NCI-H2227 treated with DMSO at 0.1 percent for 48 hours (cell line): Measurements from ENCODE around the gene OR56A3.
"Not testable (repeated sequence)": the region's sequence is repeated elsewhere in the genome, so short reads cannot be mapped to it uniquely, and the experiment has no call there.

Experiments
- DNase-seq: peaks from one replicate; lab custom pipeline; 2025; lab: John Stamatoyannopoulos, UW

The OR56A3 gene

GRCh38 chr11:5941951-5942350 lies at the start of gene OR56A3:
TSS of gene OR56A3 (plus strand) at chr11:5942251. CDS start at chr11:5947347, 5,096 bp downstream.
- DNase-seq: no peak

DNA sequence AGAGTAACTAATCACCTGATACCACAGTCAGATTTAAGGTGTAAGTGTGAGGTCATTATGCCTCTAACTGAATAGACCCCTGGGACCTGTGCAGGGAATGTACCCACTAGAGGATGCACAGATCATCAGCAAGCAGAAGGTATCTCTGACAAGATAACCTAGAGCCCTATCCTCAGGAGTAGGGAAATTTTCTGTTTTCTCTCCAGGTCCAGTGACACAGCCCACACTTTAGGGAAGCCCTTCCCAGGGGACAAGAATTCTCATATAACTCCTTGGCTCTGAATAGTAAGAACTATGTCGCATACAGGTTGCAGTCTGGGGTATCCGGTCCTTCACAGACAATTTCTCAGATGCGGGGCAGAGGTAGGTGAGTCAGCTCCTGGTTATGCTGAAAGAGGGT lies 49.1 kb upstream of the OR56A3 start, which contains the start of gene OR52E5:
Gene OR52E5, plus strand, starts transcription at position 301 of the 400 bp plus-strand sequence. CDS start 7,569 bp downstream, outside the sequence.
- DNase-seq: no peak

- no peak for DNase-seq
These were observed 42.5 kb upstream of the OR56A3 start for GRCh38 chr11:5899534-5899933.

DNA sequence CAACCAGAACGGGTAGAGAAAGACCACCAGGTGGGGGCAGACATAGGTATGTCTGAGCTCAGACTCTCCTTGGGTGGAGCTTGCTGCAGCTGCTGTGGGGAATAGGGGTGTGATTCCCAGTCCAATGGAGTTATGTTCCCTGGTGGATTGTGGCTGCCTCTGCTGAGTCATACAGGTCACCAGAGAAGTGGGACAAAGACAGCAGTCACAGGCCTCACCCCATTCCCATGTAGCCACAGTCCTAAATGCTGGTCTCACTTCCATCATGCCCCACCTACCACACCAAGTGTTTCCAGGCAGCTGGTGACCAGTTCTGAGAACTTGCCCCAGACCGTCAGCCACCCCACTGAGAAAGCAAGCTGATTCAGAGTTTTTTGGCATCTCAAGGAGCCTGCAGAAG lies 31.5 kb upstream of the OR56A3 start:
- DNase-seq: no peak

- no peak for DNase-seq
These were observed 19.2 kb upstream of the OR56A3 start for GRCh38 chr11:5922749-5923426.

GRCh38 chr11:5923427-5923776 lies 18.6 kb upstream of the OR56A3 start:
- no peak for DNase-seq

- DNase-seq: no peak
These were observed 18.3 kb upstream of the OR56A3 start for GRCh38 chr11:5923794-5924193.

DNA sequence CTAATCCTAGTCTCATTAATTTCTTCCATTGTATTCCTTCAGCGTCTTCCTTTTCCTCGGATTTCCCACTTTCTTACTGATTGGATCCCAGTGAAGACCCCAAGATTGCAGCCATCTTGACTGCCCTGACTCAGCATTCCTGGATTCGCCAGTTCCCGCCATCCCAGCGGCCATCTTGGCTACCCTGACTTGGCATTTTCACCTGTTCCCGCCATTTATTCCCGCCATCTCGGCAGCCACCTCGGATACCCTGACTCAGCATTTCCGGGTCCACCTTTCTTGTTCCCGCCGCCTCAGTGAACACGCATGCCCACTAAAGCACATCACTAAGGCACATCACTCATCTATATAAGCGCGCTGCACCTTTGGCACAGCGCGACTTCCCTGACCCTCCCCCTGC lies 13.8 kb upstream of the OR56A3 start:
- DNase-seq: no peak

- DNase-seq: no peak
These were observed 13.2 kb upstream of the OR56A3 start for GRCh38 chr11:5928811-5929210.

GRCh38 chr11:5929571-5930368 lies 12.3 kb upstream of the OR56A3 start:
- no peak for DNase-seq

DNA sequence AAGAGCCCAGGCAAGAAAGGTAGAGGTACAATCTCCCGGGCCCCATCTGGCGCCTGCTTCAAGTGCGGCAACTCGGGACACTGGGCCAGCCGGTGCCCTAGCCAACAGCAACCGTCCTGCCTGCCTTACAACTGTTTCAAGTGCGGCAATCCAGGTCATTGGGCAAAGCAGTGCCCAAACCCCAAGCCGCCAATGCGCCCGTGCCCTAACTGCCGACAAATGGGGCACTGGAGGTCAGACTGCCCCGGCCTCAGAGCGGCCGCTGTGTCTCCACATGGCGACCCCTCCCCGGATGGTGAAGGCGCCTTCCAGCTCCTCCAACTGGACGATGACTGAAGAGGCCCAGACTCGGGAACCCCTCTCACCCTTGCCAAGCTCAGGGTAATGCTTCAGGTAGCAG lies 11.4 kb upstream of the OR56A3 start:
- no peak for DNase-seq

DNA sequence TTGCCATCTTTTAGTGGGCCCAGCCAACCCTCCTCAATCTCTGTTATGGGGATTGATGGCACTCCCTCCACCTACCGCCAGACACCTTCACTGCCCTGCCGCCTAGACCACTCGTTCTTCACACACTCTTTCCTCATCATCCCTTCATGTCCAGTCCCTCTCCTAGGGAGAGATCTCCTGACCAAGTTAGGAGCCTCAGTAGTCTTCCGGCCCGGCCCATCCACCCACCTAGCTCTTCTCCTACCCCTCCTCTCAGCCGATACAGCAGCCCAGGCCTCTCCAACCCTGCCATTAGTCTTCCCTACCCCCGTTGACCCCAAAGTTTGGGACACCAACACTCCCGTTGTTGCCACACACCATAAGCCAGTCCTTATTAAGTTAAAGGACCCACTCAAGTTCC lies 11.0 kb upstream of the OR56A3 start:
- no peak for DNase-seq

GRCh38 chr11:5932671-5933070 lies 9.4 kb upstream of the OR56A3 start:
- DNase-seq: no peak

DNA sequence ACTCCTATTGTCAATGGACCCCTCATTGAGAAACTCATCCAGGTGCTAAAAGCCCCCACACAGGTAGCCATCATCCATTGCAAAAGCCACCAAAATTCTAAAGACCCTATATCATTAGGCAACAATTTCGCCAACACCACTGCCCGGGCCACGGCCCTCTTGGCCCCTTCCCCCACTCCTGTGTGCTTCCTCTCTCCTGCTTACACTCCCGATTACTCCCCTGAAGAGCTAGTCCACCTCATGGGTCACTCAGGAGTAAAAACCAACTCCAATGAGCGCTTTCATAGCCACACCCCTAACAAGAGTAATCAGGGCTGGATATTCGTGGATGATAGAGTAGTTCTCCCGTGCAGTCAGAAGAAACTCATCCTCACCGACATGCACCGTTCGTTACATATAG lies 8.9 kb upstream of the OR56A3 start:
- DNase-seq: no peak

- peak; percentile 67 for DNase-seq
These were observed 4.0 kb upstream of the OR56A3 start for GRCh38 chr11:5937868-5938602.

GRCh38 chr11:5938603-5938965 lies 3.5 kb upstream of the OR56A3 start:
- DNase-seq: peak; percentile 82

- DNase-seq: no peak
These were observed 1.3 kb upstream of the OR56A3 start for GRCh38 chr11:5940748-5941147.

DNA sequence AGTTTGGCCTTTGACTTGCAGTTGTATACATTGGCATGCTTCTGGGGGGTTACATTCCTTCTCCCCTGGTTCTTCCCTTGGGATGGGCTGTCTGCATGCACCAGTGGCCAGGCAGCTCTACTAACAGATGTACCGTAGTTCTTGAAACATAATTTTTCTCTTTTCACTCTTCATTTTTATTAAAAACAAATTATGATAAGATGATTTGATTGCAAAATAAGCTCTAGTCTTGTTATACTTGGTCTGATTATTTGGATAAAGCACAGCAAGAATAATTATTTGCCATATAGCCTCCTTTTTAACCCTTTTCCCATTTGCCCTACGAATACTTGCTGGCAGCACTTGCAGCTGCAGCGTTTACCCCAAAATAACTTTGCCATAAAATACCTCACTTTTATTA lies 13.5 kb downstream of the OR56A3 start:
- DNase-seq: no peak

DNA sequence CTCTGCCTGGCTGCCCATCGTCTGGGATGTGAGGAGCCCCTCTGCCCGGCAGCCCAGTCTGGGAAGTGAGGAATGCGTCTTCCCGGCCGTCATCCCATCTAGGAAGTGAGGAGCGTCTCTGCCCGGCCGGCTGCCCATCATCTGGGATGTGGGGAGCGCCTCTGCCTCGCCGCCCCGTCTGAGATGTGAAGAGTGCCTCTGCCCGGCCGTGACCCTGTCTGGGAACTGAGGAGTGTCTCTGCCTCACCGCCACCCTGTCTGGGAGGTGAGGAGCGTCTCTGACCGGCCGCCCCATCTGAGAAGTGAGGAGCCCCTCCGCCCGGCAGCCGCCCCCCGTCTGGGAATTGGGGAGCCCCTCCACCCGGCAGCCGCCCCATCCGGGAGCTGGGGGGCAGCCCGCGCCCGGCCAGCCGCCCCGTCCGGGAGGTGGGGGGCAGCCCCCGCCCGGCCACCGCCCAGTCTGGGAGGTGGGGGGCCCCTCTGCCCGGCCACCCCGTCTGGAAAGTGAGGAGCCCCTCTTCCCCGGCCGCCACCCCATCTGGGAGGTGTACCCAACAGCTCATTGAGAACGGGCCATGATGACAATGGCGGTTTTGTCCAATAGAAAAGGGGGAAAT lies 18.8 kb downstream of the OR56A3 start:
- not testable (repeated sequence) for DNase-seq

DNA sequence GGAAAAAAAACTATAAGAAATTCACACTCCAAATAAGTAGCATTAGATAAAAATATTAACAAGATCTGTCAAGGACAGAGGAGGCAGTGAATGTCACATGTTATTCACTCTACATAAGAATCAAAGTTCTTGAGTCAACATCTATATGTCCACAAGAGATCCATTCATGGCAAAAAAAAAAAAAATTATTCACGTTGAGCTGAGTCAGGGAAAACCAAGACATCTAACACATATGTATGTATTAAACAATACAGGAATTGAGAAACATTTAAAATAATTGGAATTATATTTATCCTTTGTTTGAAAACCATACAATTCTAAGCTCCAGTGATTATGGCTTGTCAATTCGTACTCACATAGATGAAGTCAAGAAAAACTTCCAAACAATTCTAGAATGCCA lies 24.9 kb downstream of the OR56A3 start:
- DNase-seq: no peak

GRCh38 chr11:5967708-5968107 lies 25.7 kb downstream of the OR56A3 start:
- no peak for DNase-seq

- DNase-seq: no peak
These were observed 26.3 kb downstream of the OR56A3 start, which contains the start of gene OR56A5 for GRCh38 chr11:5968394-5968793. TSS of gene OR56A5 (minus strand) at chr11:5968494. CDS start at chr11:5968494, 0 bp downstream.
